T-cell (primary cell): ENCODE results near the gene PLCB4. TPM values are rescaled to one million over a fixed set of nuclear protein-coding genes. Genes with fewer than 3 reads are reported as not detected.

Experiments used
- ATAC-seq, 4 experiments: fragments of 200-7000 bp in 3 of 4; fragments of 150-1000 bp in 1 of 4; cut with Tn5 transposase; replicated peaks in 1 of 4; 1 replicate in 3 of 4; 2 replicates in 1 of 4; pipeline ENCODE4 v1.10.0; 2021; ENCODE audit warnings: moderate library complexity in 3 of 4, mild to moderate bottlenecking in 2 of 4, moderate number of reproducible peaks in 1 of 4
- CTCF ChIA-PET, 2 donors: fragments of 300-600 bp; sonication (Branson Sonifier 250); formaldehyde crosslinking; loops; one replicate each; lab custom pipeline; 2022; ENCODE audit warnings: antibody characterized with exemption in 2 of 2; lab: Charles Lee
- POLR2A ChIA-PET, 2 donors: fragments of 300-600 bp; sonication (Branson Sonifier 250); formaldehyde crosslinking; loops; one replicate each; lab custom pipeline; 2022; ENCODE audit warnings: antibody characterized with exemption in 2 of 2; lab: Charles Lee
- DNase-seq, 35 experiments: peaks; one replicate each; pipeline versions ENCODE4 v3.0.0 to v3.0.0-alpha.2; 2013 to 2023
- H3K27ac ChIP-seq: one replicate; pipeline ENCODE4 v1.5.1; 2013; ENCODE audit warnings: low read length
- H3K27me3 ChIP-seq, 2 experiments: replicated peaks in 1 of 2; 1 replicate in 1 of 2; 2 replicates in 1 of 2; pipeline versions ENCODE4 v1.6.1 to v1.7.0; 2013; ENCODE audit warnings: low read length in 1 of 2, mixed read lengths in 1 of 2; ENCODE audit not compliant: control insufficient read depth in 2 of 2, insufficient read depth in 2 of 2; ENCODE audit errors: extremely low read depth in 1 of 2
- H3K36me3 ChIP-seq, 2 donors: 1 replicate in 1 of 2; 2 replicates in 1 of 2; pipeline versions ENCODE4 v1.6.1 to v1.7.0; 2013; ENCODE audit warnings: low read length in 1 of 2; ENCODE audit not compliant: control insufficient read depth in 2 of 2, insufficient read depth in 1 of 2; ENCODE audit errors: extremely low read depth in 1 of 2
- H3K4me1 ChIP-seq, 2 experiments: 1 replicate in 1 of 2; 2 replicates in 1 of 2; pipeline versions ENCODE4 v1.6.1 to v1.7.0; 2013; ENCODE audit warnings: low read length in 2 of 2, mixed read lengths in 1 of 2; ENCODE audit not compliant: insufficient read depth in 2 of 2, control insufficient read depth in 1 of 2; ENCODE audit errors: extremely low read depth in 1 of 2
- H3K4me3 ChIP-seq, 2 donors: 1 replicate in 1 of 2; 2 replicates in 1 of 2; pipeline versions ENCODE4 v1.5.1 to v1.7.0; 2013; ENCODE audit warnings: mild to moderate bottlenecking in 2 of 2, low read length in 1 of 2, moderate library complexity in 1 of 2; ENCODE audit not compliant: control insufficient read depth in 1 of 2; ENCODE audit errors: extremely low read depth in 1 of 2
- H3K9me3 ChIP-seq: 2 replicates; pipeline ENCODE4 v1.7.0; 2013
- H3K27ac Mint-ChIP-seq, 2 donors: one replicate each; pipeline ENCODE4 v1.8.0; 2020 to 2021; ENCODE audit warnings: mild to moderate bottlenecking in 2 of 2, mixed read lengths in 2 of 2
- H3K27me3 Mint-ChIP-seq, 2 donors: one replicate each; pipeline ENCODE4 v1.8.0; 2021 to 2022; ENCODE audit warnings: mixed read lengths in 2 of 2
- H3K36me3 Mint-ChIP-seq: one replicate; pipeline ENCODE4 v1.8.0; 2021; ENCODE audit warnings: mixed read lengths
- H3K4me1 Mint-ChIP-seq, 3 donors: one replicate each; pipeline ENCODE4 v1.8.0; 2020 to 2022; ENCODE audit warnings: mixed read lengths in 3 of 3, mild to moderate bottlenecking in 1 of 3
- H3K4me3 Mint-ChIP-seq, 3 donors: one replicate each; pipeline ENCODE4 v1.8.0; 2020 to 2022; ENCODE audit warnings: mild to moderate bottlenecking in 3 of 3, mixed read lengths in 3 of 3, moderate library complexity in 3 of 3
- H3K9me3 Mint-ChIP-seq, 3 donors: one replicate each; pipeline ENCODE4 v1.8.0; 2020 to 2022; ENCODE audit warnings: mixed read lengths in 3 of 3
- WGBS: methylation state at CpG from one replicate; pipeline ENCODE4 v1.1.5; 2013; ENCODE audit warnings: missing lambda C conversion rate; ENCODE audit not compliant: insufficient coverage; 5-methylcytosine and 5-hydroxymethylcytosine counted together
- total RNA-seq, 35 experiments: library from RNA in 6 of 35; stranded (reverse) in 6 of 35; fragments of 120-200 nt in 1 of 35; gene quantifications; one replicate each; pipeline versions ENCODE4 v1.2.1 to v1.2.4 and lab custom pipeline; 2013 to 2026

PLCB4 gene
- total RNA-seq, 5 donors from 2014 or later (not counting 1 experiment from before 2014, with no cell fraction given), result 0.06 to 0.07 TPM; not detected in 3

- 100% methylated on average over 1 of the region's 5 CpGs for WGBS
- ChIA-PET CTCF (no interaction called here), POLR2A (no interaction called here)
- Mint-ChIP-seq H3K4me3 (no peak overlapping the region), H3K36me3 (no peaks in the 10 kb centered on the region), H3K9me3 (peaks cover under 1 to 5% (median 4%) of the 10 kb centered on the region in 3 donors), H3K27me3 (no peaks in the 10 kb centered on the region), H3K4me1 (no peaks in the 10 kb centered on the region), H3K27ac (no peak overlapping the region)
- Histone ChIP-seq H3K36me3 (no peaks in the 10 kb centered on the region), H3K27ac (no peak overlapping the region), H3K9me3 (no peaks in the 10 kb centered on the region), H3K4me3 (no peak overlapping the region), H3K4me1 (no peaks in the 10 kb centered on the region), H3K27me3 (peaks cover 0 to 4% of the 10 kb centered on the region in 2 experiments)
- ATAC-seq, result no peak
- DNase-seq, result no peak
These were observed 10.2 kb downstream of the PLCB4 start for GRCh38 chr20:9078826-9079731.

- ChIA-PET POLR2A (no interaction called here), CTCF (no interaction called here)
- WGBS, result no CpG with 5 or more reads among the region's 1 CpG
- Histone ChIP-seq H3K4me1 (no peaks in the 10 kb centered on the region), H3K27ac (no peak overlapping the region), H3K27me3 (peaks cover 0 to 2% of the 10 kb centered on the region in 2 experiments), H3K36me3 (no peaks in the 10 kb centered on the region), H3K4me3 (no peak overlapping the region), H3K9me3 (no peaks in the 10 kb centered on the region)
- DNase-seq (no peak), ATAC-seq (no peak)
- Mint-ChIP-seq H3K27me3 (no peaks in the 10 kb centered on the region), H3K36me3 (no peaks in the 10 kb centered on the region), H3K4me3 (no peak overlapping the region), H3K4me1 (no peaks in the 10 kb centered on the region), H3K9me3 (peaks cover 2 to 5% (median 4%) of the 10 kb centered on the region in 3 donors), H3K27ac (no peak overlapping the region)
These were observed 12.6 kb downstream of the PLCB4 start for GRCh38 chr20:9081423-9081966.

GRCh38 chr20:9082741-9083140 lies 13.9 kb downstream of the PLCB4 start:
- H3K4me1 Mint-ChIP-seq, result no peaks in the 10 kb centered on the region
- H3K4me3 Mint-ChIP-seq, result no peak overlapping the region
- H3K27me3 Mint-ChIP-seq, result no peaks in the 10 kb centered on the region
- no peak overlapping the region for H3K4me3 ChIP-seq
- no peaks in the 10 kb centered on the region for H3K9me3 ChIP-seq
- no peak overlapping the region for H3K27ac Mint-ChIP-seq
- H3K4me1 ChIP-seq, result no peaks in the 10 kb centered on the region
- H3K27ac ChIP-seq, result no peak overlapping the region
- ChIA-PET CTCF (interaction anchor here in 1 of 2 donors (0.6 kb wide), 1 partner anchor 11 kb away, joined by 4 read pairs; no protein-coding TSS in a partner anchor), POLR2A (no interaction called here)
- DNase-seq (no peak), ATAC-seq (no peak)
- H3K27me3 ChIP-seq, result peaks cover 0 to 2% of the 10 kb centered on the region in 2 experiments
- H3K36me3 ChIP-seq, result no peaks in the 10 kb centered on the region
- H3K36me3 Mint-ChIP-seq, result no peaks in the 10 kb centered on the region
- H3K9me3 Mint-ChIP-seq, result peaks cover 2 to 5% (median 4%) of the 10 kb centered on the region in 3 donors

DNA sequence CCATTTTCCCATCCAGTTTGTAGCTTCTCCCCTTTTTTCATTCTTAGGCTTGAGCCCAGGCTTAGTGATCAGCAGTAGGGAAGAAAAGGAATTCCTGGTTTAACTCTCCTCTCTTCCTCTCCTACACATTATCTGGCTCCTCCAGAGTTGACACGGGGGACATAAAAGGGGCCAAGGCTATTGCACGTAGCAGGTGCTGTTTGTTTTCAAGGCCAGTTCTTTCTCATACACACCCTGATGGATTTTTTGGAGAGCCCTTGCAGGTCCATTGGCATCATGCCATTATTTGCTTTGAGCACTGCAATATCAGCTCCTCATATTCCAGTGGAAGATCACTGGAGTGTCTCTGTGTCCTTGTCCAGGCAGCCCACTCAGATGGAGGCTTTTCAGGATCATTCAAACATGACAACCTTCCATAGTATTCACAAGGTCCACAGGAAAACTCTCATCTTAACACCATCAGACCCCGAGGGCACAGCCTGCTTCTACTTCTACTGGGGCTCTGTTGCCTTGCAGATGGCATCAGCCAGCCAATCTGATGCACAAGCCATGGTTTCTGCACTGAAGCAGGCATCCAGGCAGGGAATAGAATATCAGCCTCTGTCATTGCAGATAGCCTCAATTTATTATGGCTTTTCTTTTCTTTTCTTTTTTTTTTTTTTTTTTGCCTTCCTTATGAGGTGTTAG lies 18.8 kb downstream of the PLCB4 start:
- no peak overlapping the region for H3K27ac ChIP-seq
- H3K9me3 ChIP-seq, result no peaks in the 10 kb centered on the region
- H3K9me3 Mint-ChIP-seq, result peaks cover 0 to 3% (median 2%) of the 10 kb centered on the region in 3 donors
- DNase-seq (no peak), ATAC-seq (no peak)
- H3K27me3 Mint-ChIP-seq, result no peaks in the 10 kb centered on the region
- H3K27ac Mint-ChIP-seq, result no peak overlapping the region
- no peaks in the 10 kb centered on the region for H3K36me3 ChIP-seq
- no peaks in the 10 kb centered on the region for H3K4me1 ChIP-seq
- no peaks in the 10 kb centered on the region for H3K36me3 Mint-ChIP-seq
- no peak overlapping the region for H3K4me3 Mint-ChIP-seq
- H3K4me3 ChIP-seq, result no peak overlapping the region
- POLR2A ChIA-PET, result no interaction called here
- 75% methylated on average over 1 of the region's 3 CpGs for WGBS
- H3K4me1 Mint-ChIP-seq, result no peaks in the 10 kb centered on the region
- no peaks in the 10 kb centered on the region for H3K27me3 ChIP-seq
- CTCF ChIA-PET, result no interaction called here

DNA sequence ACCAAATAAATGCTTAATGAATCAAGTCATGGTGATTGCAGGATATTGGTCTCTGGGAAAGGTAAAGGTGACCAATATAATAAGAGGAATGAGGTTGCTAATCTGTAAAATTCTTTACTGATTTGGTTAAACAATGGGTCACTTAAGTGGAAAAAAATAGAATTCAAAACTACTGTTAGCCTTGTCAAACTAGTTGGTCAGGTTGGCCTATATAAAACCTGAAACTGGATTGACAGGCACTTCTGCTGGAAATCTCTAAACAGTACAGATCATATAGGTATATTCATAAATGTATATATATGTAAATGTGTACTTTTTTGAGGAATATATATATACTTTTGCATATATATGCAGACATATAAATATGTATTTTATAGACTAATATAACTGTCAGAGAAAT lies 19.7 kb downstream of the PLCB4 start:
- H3K27ac ChIP-seq, result no peak overlapping the region
- no peak overlapping the region for H3K27ac Mint-ChIP-seq
- no peak for DNase-seq
- H3K27me3 ChIP-seq, result no peaks in the 10 kb centered on the region
- POLR2A ChIA-PET, result no interaction called here
- no peak for ATAC-seq
- no peaks in the 10 kb centered on the region for H3K36me3 ChIP-seq
- H3K9me3 Mint-ChIP-seq, result peaks cover 0 to 3% (median 2%) of the 10 kb centered on the region in 3 donors
- H3K9me3 ChIP-seq, result no peaks in the 10 kb centered on the region
- H3K4me3 ChIP-seq, result no peak overlapping the region
- CTCF ChIA-PET, result no interaction called here
- no peak overlapping the region for H3K4me3 Mint-ChIP-seq
- no peaks in the 10 kb centered on the region for H3K27me3 Mint-ChIP-seq
- H3K4me1 Mint-ChIP-seq, result no peaks in the 10 kb centered on the region
- no peaks in the 10 kb centered on the region for H3K4me1 ChIP-seq
- no peaks in the 10 kb centered on the region for H3K36me3 Mint-ChIP-seq

- POLR2A ChIA-PET, result interaction anchor here in 1 of 2 donors (0.6 kb wide), 1 partner anchor 46 kb away, joined by 5 read pairs; no protein-coding TSS in a partner anchor
- H3K4me3 ChIP-seq, result no peak overlapping the region
- Mint-ChIP-seq H3K27me3 (no peaks in the 10 kb centered on the region), H3K9me3 (peaks cover 0 to 3% (median 2%) of the 10 kb centered on the region in 3 donors), H3K27ac (no peak overlapping the region), H3K36me3 (no peaks in the 10 kb centered on the region), H3K4me1 (no peaks in the 10 kb centered on the region), H3K4me3 (no peak overlapping the region)
- H3K36me3 ChIP-seq, result no peaks in the 10 kb centered on the region
- no peaks in the 10 kb centered on the region for H3K9me3 ChIP-seq
- no peak for DNase-seq
- H3K27ac ChIP-seq, result no peak overlapping the region
- H3K27me3 ChIP-seq, result no peaks in the 10 kb centered on the region
- 80% methylated on average over 2 of the region's 3 CpGs for WGBS
- CTCF ChIA-PET, result no interaction called here
- no peak for ATAC-seq
- no peaks in the 10 kb centered on the region for H3K4me1 ChIP-seq
These were observed 23.2 kb downstream of the PLCB4 start for GRCh38 chr20:9092113-9092512.
